Ishikawa (cell line): Measurements from ENCODE around the gene NPHP4.

Source experiments
- CEBPB ChIP-seq: IDR thresholded peaks from 2 replicates; pipeline ENCODE4 v1.6.1; 2012
- CREB1 ChIP-seq: IDR thresholded peaks from 2 replicates; pipeline ENCODE4 v1.6.1; 2012; ENCODE audit warnings: low read depth
- EGR1 ChIP-seq: IDR thresholded peaks from 2 replicates; pipeline ENCODE4 v1.6.1; 2012
- EP300 ChIP-seq: IDR thresholded peaks from 2 replicates; pipeline ENCODE4 v1.6.1; 2012; ENCODE audit warnings: borderline replicate concordance
- FOXM1 ChIP-seq: IDR thresholded peaks from 2 replicates; pipeline ENCODE4 v1.6.1; 2012; ENCODE audit warnings: low read depth, borderline replicate concordance
- MAX ChIP-seq: IDR thresholded peaks from 2 replicates; pipeline ENCODE4 v1.6.1; 2012
- NFIC ChIP-seq: IDR thresholded peaks from 2 replicates; pipeline ENCODE4 v1.6.1; 2012
- RAD21 ChIP-seq: IDR thresholded peaks from 2 replicates; pipeline ENCODE4 v1.6.1; 2012; ENCODE audit warnings: low read depth
- REST ChIP-seq: IDR thresholded peaks from 2 replicates; pipeline ENCODE4 v1.6.1; 2012; ENCODE audit warnings: low read depth, mild to moderate bottlenecking
- TAF1 ChIP-seq: IDR thresholded peaks from 2 replicates; pipeline ENCODE4 v1.6.1; 2012; ENCODE audit warnings: low read depth, mild to moderate bottlenecking
- TCF12 ChIP-seq: IDR thresholded peaks from 2 replicates; pipeline ENCODE4 v1.6.1; 2012; ENCODE audit warnings: low read depth
- TEAD4 ChIP-seq: IDR thresholded peaks from 2 replicates; pipeline ENCODE4 v1.6.1; 2012
- YY1 ChIP-seq: IDR thresholded peaks from 2 replicates; pipeline ENCODE4 v1.6.1; 2012; ENCODE audit warnings: low read depth
- ZBTB7A ChIP-seq: IDR thresholded peaks from 2 replicates; pipeline ENCODE4 v1.6.1; 2012; ENCODE audit warnings: low read depth
- TF ChIP-seq, protein P1 (sequence below): IDR thresholded peaks from 2 replicates; pipeline ENCODE4 v1.6.1; 2012

NPHP4 gene

GRCh38 chr1:5950201-5950895 lies 41.9 kb downstream of the NPHP4 start:
- no peak for TF ChIP-seq EP300
- no peak for TF ChIP-seq FOXM1
- no peak for TF ChIP-seq CEBPB
- no peak for TF ChIP-seq YY1
- TF ChIP-seq NFIC = no peak
- no peak for TF ChIP-seq RAD21
- no peak for TF ChIP-seq TEAD4
- no peak for TF ChIP-seq ZBTB7A
- TF ChIP-seq TCF12 = no peak
- TF ChIP-seq, protein P1, sequence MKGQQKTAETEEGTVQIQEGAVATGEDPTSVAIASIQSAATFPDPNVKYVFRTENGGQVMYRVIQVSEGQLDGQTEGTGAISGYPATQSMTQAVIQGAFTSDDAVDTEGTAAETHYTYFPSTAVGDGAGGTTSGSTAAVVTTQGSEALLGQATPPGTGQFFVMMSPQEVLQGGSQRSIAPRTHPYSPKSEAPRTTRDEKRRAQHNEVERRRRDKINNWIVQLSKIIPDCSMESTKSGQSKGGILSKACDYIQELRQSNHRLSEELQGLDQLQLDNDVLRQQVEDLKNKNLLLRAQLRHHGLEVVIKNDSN = no peak
- TF ChIP-seq REST = no peak

GRCh38 chr1:5949761-5950100 lies 42.5 kb downstream of the NPHP4 start:
- no peak for TF ChIP-seq TCF12
- TF ChIP-seq EGR1 = no peak

DNA sequence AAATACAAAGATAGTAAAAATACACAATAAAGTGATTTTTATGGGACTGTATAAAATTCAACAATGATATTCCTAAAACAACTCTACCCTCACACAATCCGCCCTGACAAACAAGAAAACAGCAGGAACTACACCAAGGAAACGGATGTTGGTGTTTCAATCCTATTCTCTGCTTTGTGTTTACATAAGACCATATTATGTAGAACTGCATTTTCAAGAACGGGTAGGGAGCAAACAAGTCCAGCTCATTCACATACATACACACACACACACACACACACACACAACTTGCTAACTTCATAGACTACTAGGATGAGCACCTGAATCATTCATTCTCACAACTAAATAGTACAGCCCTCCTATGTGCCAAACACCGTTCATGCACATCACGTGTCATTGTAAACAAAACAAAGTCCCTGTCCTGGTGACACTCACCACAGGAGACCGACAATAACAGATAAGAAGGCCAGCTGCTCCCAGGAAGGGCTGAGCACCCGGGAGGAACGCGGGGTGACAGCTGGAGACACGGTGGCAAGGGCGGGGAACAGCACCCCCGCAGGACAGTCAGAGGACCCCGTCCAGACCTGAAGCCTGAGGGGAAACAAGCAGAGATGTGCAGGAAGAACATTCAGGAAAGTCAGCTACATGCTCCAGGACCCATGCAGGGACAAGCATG lies 43.0 kb downstream of the NPHP4 start:
- TF ChIP-seq EP300 (no peak), YY1 (no peak), RAD21 (no peak), TAF1 (no peak), MAX (no peak), CREB1 (no peak), REST (no peak), FOXM1 (no peak), EGR1 (no peak), ZBTB7A (no peak), NFIC (no peak), TEAD4 (no peak), CEBPB (no peak), TCF12 (no peak)
- TF ChIP-seq, protein P1 = no peak

- no peak for TF ChIP-seq TEAD4
- no peak for TF ChIP-seq ZBTB7A
- TF ChIP-seq EP300 = no peak
- TF ChIP-seq CEBPB = no peak
- TF ChIP-seq FOXM1 = no peak
- no peak for TF ChIP-seq REST
- TF ChIP-seq CREB1 = no peak
- TF ChIP-seq TAF1 = no peak
- no peak for TF ChIP-seq MAX
- TF ChIP-seq, protein P1 = no peak
- TF ChIP-seq RAD21 = no peak
- TF ChIP-seq EGR1 = no peak
- no peak for TF ChIP-seq NFIC
- TF ChIP-seq TCF12 = no peak
- TF ChIP-seq YY1 = no peak
Measured at GRCh38 chr1:5948681-5949005, 43.6 kb downstream of the NPHP4 start.
